Measurements from ENCODE around the gene LPAR3. TPM values are rescaled to one million over a fixed set of nuclear protein-coding genes. Genes with fewer than 3 reads are reported as not detected.
"Not testable (repeated sequence)": the region's sequence is repeated elsewhere in the genome, so short reads cannot be mapped to it uniquely, and the experiment has no call there.

LPAR3 gene
- total and polyA plus RNA-seq, 2 experiments from 2014 or later, result 0.32 TPM; not detected in 1

- peak; percentile 8 for DNase-seq
- no peaks in the 10 kb centered on the region for H3K27me3 ChIP-seq (replicated peaks; ENCODE audit: insufficient read depth)
- H3K36me3 ChIP-seq (ENCODE audit: low read depth), result no peaks in the 10 kb centered on the region
- no peaks in the 10 kb centered on the region for H3K4me1 ChIP-seq (ENCODE audit: insufficient read depth)
- H3K79me2 ChIP-seq (ENCODE audit: insufficient read depth), result no peaks in the 10 kb centered on the region
- no peak overlapping the region for H3K4me3 ChIP-seq
- WGBS, 2 experiments (ENCODE audit: low coverage in 1 of 2, low lambda C conversion rate in 2 of 2, missing lambda C conversion rate in 2 of 2), result 52 to 60% methylated on average over 3 of the region's 3 CpGs
- H3K9ac ChIP-seq, result no peak overlapping the region
- H3K27ac ChIP-seq, result no peak overlapping the region
- H3K9me2 ChIP-seq (ENCODE audit: insufficient read depth), result no peaks in the 10 kb centered on the region
- TF ChIP-seq EZH2 (IDR thresholded peaks at IDR 0.05; ENCODE audit: insufficient read depth, poor library complexity, severe bottlenecking) (no peak), EZH2phosphoT487 (IDR thresholded peaks at IDR 0.05; ENCODE audit: insufficient read depth, low read depth) (no peak)
- H3K9me3 ChIP-seq (ENCODE audit: low read depth), result no peaks in the 10 kb centered on the region
- no peaks in the 10 kb centered on the region for H3F3A ChIP-seq (ENCODE audit: insufficient read depth)
- in situ Hi-C loops (cut with MboI), result loop anchor here (10.0 kb wide), 1 partner anchor 758 kb away; no protein-coding TSS in a partner anchor
- no peak overlapping the region for H3K4me2 ChIP-seq (ENCODE audit: unreplicated experiment)
- no peaks in the 10 kb centered on the region for H4K20me1 ChIP-seq (ENCODE audit: insufficient read depth)
- H2AFZ ChIP-seq, result no peak overlapping the region
Observed at GRCh38 chr1:84912726-84913554, 19.9 kb upstream of the LPAR3 start.

- H3K79me2 ChIP-seq (ENCODE audit: insufficient read depth); H4K20me1 ChIP-seq (ENCODE audit: insufficient read depth); H3K36me3 ChIP-seq (ENCODE audit: low read depth); in situ Hi-C loops (cut with MboI); H3K9ac ChIP-seq; H3K9me2 ChIP-seq (ENCODE audit: insufficient read depth); H3F3A ChIP-seq (ENCODE audit: insufficient read depth); H3K4me2 ChIP-seq (ENCODE audit: unreplicated experiment); DNase-seq; H2AFZ ChIP-seq; H3K4me1 ChIP-seq (ENCODE audit: insufficient read depth); H3K4me3 ChIP-seq; H3K27me3 ChIP-seq (replicated peaks; ENCODE audit: insufficient read depth); H3K9me3 ChIP-seq (ENCODE audit: low read depth); H3K27ac ChIP-seq: not testable (repeated sequence)
- WGBS, 2 experiments (ENCODE audit: low coverage in 1 of 2, low lambda C conversion rate in 2 of 2, missing lambda C conversion rate in 2 of 2), result 63 to 67% methylated on average over 4 of the region's 4 CpGs
Observed at GRCh38 chr1:84908746-84909464, 15.9 kb upstream of the LPAR3 start.

- Histone ChIP-seq H3K9me3 (ENCODE audit: low read depth) (no peaks in the 10 kb centered on the region), H3K4me3 (no peak overlapping the region), H3K9me2 (ENCODE audit: insufficient read depth) (no peaks in the 10 kb centered on the region), H2AFZ (no peak overlapping the region), H3K36me3 (ENCODE audit: low read depth) (no peaks in the 10 kb centered on the region), H3K4me2 (ENCODE audit: unreplicated experiment) (no peak overlapping the region), H3K9ac (no peak overlapping the region), H3K27me3 (replicated peaks; ENCODE audit: insufficient read depth) (no peaks in the 10 kb centered on the region), H3F3A (ENCODE audit: insufficient read depth) (no peaks in the 10 kb centered on the region), H3K27ac (no peak overlapping the region), H3K79me2 (ENCODE audit: insufficient read depth) (no peaks in the 10 kb centered on the region), H4K20me1 (ENCODE audit: insufficient read depth) (no peaks in the 10 kb centered on the region), H3K4me1 (ENCODE audit: insufficient read depth) (0 out of 2 replicates have a peak, but pooled peaks cover 8% of the 10 kb centered on the region)
- in situ Hi-C loops (cut with MboI), result no loop called here
- whole genome bisulfite sequencing, 2 experiments (ENCODE audit: low coverage in 1 of 2, low lambda C conversion rate in 2 of 2, missing lambda C conversion rate in 2 of 2), result 62 to 66% methylated on average over 6 of the region's 6 CpGs
- TF ChIP-seq EZH2 (IDR thresholded peaks at IDR 0.05; ENCODE audit: insufficient read depth, poor library complexity, severe bottlenecking) (no peak), EZH2phosphoT487 (IDR thresholded peaks at IDR 0.05; ENCODE audit: insufficient read depth, low read depth) (no peak)
- peak; percentile 43 for DNase-seq
Observed at GRCh38 chr1:84907095-84907827, 14.3 kb upstream of the LPAR3 start.

- H3F3A ChIP-seq (ENCODE audit: insufficient read depth); H4K20me1 ChIP-seq (ENCODE audit: insufficient read depth); H3K9me2 ChIP-seq (ENCODE audit: insufficient read depth); H2AFZ ChIP-seq; H3K36me3 ChIP-seq (ENCODE audit: low read depth); H3K9me3 ChIP-seq (ENCODE audit: low read depth); in situ Hi-C loops (cut with MboI); DNase-seq; H3K27me3 ChIP-seq (replicated peaks; ENCODE audit: insufficient read depth); H3K4me1 ChIP-seq (ENCODE audit: insufficient read depth); H3K4me2 ChIP-seq (ENCODE audit: unreplicated experiment); H3K9ac ChIP-seq; H3K27ac ChIP-seq; H3K4me3 ChIP-seq; H3K79me2 ChIP-seq (ENCODE audit: insufficient read depth): not testable (repeated sequence)
- 60 to 63% methylated on average over 7 of the region's 7 CpGs for WGBS, 2 experiments (ENCODE audit: low coverage in 1 of 2, low lambda C conversion rate in 2 of 2, missing lambda C conversion rate in 2 of 2)
Observed at GRCh38 chr1:84902727-84903126, 9.7 kb upstream of the LPAR3 start.
